Naive thymus-derived CD4-positive, alpha-beta T cell (primary cell): ENCODE measurements around the gene SCYL2. TPM values are rescaled to one million over a fixed set of nuclear protein-coding genes. Genes with fewer than 3 reads are reported as not detected.
"Not testable (repeated sequence)": the region's sequence is repeated elsewhere in the genome, so short reads cannot be mapped to it uniquely, and the experiment has no call there.

Source experiments
- ATAC-seq: fragments of 150-1000 bp; cut with Tn5 transposase; 2 replicates; pipeline ENCODE4 v1.10.0; 2021; ENCODE audit warnings: mild to moderate bottlenecking, moderate library complexity
- CTCF ChIA-PET: fragments of 350-600 bp; sonication (Branson Sonifier 250); formaldehyde crosslinking; loops from one replicate; lab custom pipeline; 2021; ENCODE audit warnings: antibody characterized with exemption; lab: Charles Lee
- POLR2A ChIA-PET: fragments of 350-600 bp; sonication (Branson Sonifier 250); formaldehyde crosslinking; loops from one replicate; lab custom pipeline; 2021; ENCODE audit warnings: antibody characterized with exemption, inconsistent platforms; lab: Charles Lee
- DNase-seq, 9 donors: peaks; one replicate each; pipeline versions ENCODE4 v3.0.0 to v3.0.0-alpha.2; 2020 to 2022; ENCODE audit warnings: mixed read lengths in 1 of 9
- H3K27ac ChIP-seq: one replicate; pipeline ENCODE4 v1.7.0; 2013; ENCODE audit warnings: mild to moderate bottlenecking, low read depth, low read length, moderate library complexity
- H3K27me3 ChIP-seq, 2 donors: one replicate each; pipeline ENCODE4 v1.7.0; 2013; ENCODE audit warnings: low read length in 2 of 2, mild to moderate bottlenecking in 2 of 2, moderate library complexity in 2 of 2; ENCODE audit not compliant: control insufficient read depth in 2 of 2, insufficient read depth in 2 of 2
- H3K36me3 ChIP-seq, 3 experiments: 1 replicate in 2 of 3; 2 replicates in 1 of 3; pipeline ENCODE4 v1.7.0; 2013; ENCODE audit warnings: low read length in 3 of 3, mild to moderate bottlenecking in 3 of 3, moderate library complexity in 1 of 3; ENCODE audit not compliant: insufficient read depth in 3 of 3, control insufficient read depth in 2 of 3
- H3K4me1 ChIP-seq, 2 donors: one replicate each; pipeline ENCODE4 v1.7.0; 2013; ENCODE audit warnings: low read length in 2 of 2, mild to moderate bottlenecking in 2 of 2, moderate library complexity in 1 of 2; ENCODE audit not compliant: control insufficient read depth in 2 of 2, insufficient read depth in 2 of 2
- H3K4me3 ChIP-seq: 2 replicates; pipeline ENCODE4 v1.7.0; 2013; ENCODE audit warnings: mild to moderate bottlenecking, low read length
- H3K9me3 ChIP-seq, 3 experiments: 1 replicate in 2 of 3; 2 replicates in 1 of 3; pipeline ENCODE4 v1.7.0; 2013; ENCODE audit warnings: low read length in 3 of 3; ENCODE audit not compliant: control insufficient read depth in 2 of 3
- H3K27ac Mint-ChIP-seq, 9 donors: one replicate each; pipeline ENCODE4 v1.8.0; 2020 to 2022; ENCODE audit warnings: mixed read lengths in 9 of 9, mild to moderate bottlenecking in 8 of 9, moderate library complexity in 5 of 9, inconsistent platforms in 2 of 9
- H3K27me3 Mint-ChIP-seq, 5 donors: one replicate each; pipeline ENCODE4 v1.8.0; 2021 to 2022; ENCODE audit warnings: mixed read lengths in 5 of 5, mild to moderate bottlenecking in 1 of 5
- H3K36me3 Mint-ChIP-seq, 5 donors: one replicate each; pipeline ENCODE4 v1.8.0; 2020 to 2022; ENCODE audit warnings: mixed read lengths in 5 of 5, mild to moderate bottlenecking in 3 of 5, inconsistent platforms in 1 of 5
- H3K4me1 Mint-ChIP-seq, 7 donors: one replicate each; pipeline ENCODE4 v1.8.0; 2020 to 2022; ENCODE audit warnings: mixed read lengths in 7 of 7, mild to moderate bottlenecking in 3 of 7, inconsistent platforms in 1 of 7
- H3K4me3 Mint-ChIP-seq, 10 donors: one replicate each; pipeline ENCODE4 v1.8.0; 2020 to 2022; ENCODE audit warnings: mild to moderate bottlenecking in 10 of 10, mixed read lengths in 10 of 10, moderate library complexity in 6 of 10, inconsistent platforms in 2 of 10
- H3K9me3 Mint-ChIP-seq, 11 donors: one replicate each; pipeline ENCODE4 v1.8.0; 2020 to 2022; ENCODE audit warnings: mixed read lengths in 11 of 11, mild to moderate bottlenecking in 4 of 11, inconsistent platforms in 1 of 11, moderate library complexity in 1 of 11
- intact Hi-C, 2 donors: fragments of 100-400 bp; cut with micrococcal nuclease; formaldehyde crosslinking; loops; one replicate each; pipeline ENCODE4 v1.15.1; 2023
- polyA plus RNA-seq, 2 donors: library from polyadenylated mRNA; unstranded; fragments of 300-500 nt; fragmentation: Illumina TruSeq; gene quantifications; one replicate each; pipeline ENCODE4 v1.2.3, GENCODE V29; 2021
- total RNA-seq, 6 experiments: library from RNA in 5 of 6; stranded (reverse) in 5 of 6; gene quantifications; 1 replicate in 5 of 6; 2 replicates in 1 of 6; pipeline ENCODE4 v1.2.3 and lab custom pipeline; 2021 to 2026

Gene SCYL2
- total and polyA plus RNA-seq, 7 experiments from 2014 or later: 18.9 to 49.4 (median 36.4) TPM

DNA sequence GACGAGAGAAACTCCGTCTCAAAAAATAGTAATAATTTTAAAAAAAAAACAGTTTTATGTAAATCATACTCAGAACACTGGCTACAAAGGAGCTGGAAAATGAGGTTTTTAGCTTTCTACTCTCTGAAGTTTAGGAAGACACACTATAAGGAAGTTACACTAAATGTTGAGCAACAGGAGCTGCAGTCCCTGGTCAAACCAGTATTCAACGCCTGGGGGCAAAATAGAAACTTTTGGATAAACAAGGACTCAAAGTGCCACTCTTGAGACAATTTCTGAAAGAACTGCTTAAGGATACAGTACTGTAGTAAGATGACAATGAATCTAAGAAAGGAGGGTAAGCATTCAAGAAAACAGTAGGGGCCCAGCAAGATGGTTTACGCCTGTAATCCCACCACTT lies 37.1 kb upstream of the SCYL2 start:
- H3K27ac ChIP-seq: no peak overlapping the region
- no peaks in the 10 kb centered on the region for H3K9me3 ChIP-seq
- intact Hi-C loops: loop anchor here in 1 of 2 donors (10.0 kb wide), 1 partner anchor 175 kb away; no protein-coding TSS in a partner anchor
- no peaks in the 10 kb centered on the region for H3K27me3 ChIP-seq
- DNase-seq: no peak
- Mint-ChIP-seq H3K4me1 (no peaks in the 10 kb centered on the region), H3K27ac (no peak overlapping the region), H3K4me3 (no peak overlapping the region), H3K36me3 (peaks cover 0 to 5% (median 4%) of the 10 kb centered on the region in 5 donors), H3K27me3 (no peaks in the 10 kb centered on the region), H3K9me3 (no peaks in the 10 kb centered on the region)
- no peaks in the 10 kb centered on the region for H3K4me1 ChIP-seq
- ATAC-seq: no peak
- no peak overlapping the region for H3K4me3 ChIP-seq
- ChIA-PET POLR2A (interaction anchor here (1.0 kb wide), 1 partner anchor 9 kb away, joined by 3 read pairs; no protein-coding TSS in a partner anchor), CTCF (no interaction called here)
- H3K36me3 ChIP-seq: peaks cover 0 to 8% (median 0%) of the 10 kb centered on the region in 3 experiments

DNA sequence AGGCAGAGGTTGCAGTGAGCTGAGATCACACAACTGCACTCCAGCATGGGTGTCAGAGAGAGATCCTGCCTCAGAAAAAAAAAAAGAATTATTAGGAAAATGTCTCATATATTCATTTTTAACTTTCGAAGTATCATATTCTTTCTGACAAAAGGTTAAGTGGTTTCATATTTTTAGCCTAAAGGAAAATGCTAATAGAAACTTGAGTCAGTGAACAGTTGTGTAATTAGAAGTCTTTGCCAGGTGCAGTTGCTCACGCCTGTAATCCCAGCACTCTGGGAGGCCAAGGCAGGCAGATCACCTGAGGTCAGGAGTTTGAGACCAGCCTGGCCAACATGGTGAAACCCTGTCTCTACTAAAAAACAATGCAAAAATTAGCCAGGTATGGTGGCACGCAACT lies 35.1 kb upstream of the SCYL2 start:
- H3K9me3 ChIP-seq, H3K36me3 Mint-ChIP-seq, POLR2A ChIA-PET, H3K4me3 ChIP-seq, H3K9me3 Mint-ChIP-seq, H3K27ac Mint-ChIP-seq, H3K27me3 Mint-ChIP-seq, H3K4me3 Mint-ChIP-seq, H3K36me3 ChIP-seq, H3K4me1 ChIP-seq, DNase-seq, H3K27ac ChIP-seq, H3K27me3 ChIP-seq, H3K4me1 Mint-ChIP-seq, ATAC-seq: not testable (repeated sequence)
- CTCF ChIA-PET: interaction anchor here (0.7 kb wide), 1 partner anchor 103 kb away, joined by 6 read pairs; no protein-coding TSS in a partner anchor
- intact Hi-C loops: loop anchor here in 1 of 2 donors (10.0 kb wide), 1 partner anchor 173 kb away; no protein-coding TSS in a partner anchor

DNA sequence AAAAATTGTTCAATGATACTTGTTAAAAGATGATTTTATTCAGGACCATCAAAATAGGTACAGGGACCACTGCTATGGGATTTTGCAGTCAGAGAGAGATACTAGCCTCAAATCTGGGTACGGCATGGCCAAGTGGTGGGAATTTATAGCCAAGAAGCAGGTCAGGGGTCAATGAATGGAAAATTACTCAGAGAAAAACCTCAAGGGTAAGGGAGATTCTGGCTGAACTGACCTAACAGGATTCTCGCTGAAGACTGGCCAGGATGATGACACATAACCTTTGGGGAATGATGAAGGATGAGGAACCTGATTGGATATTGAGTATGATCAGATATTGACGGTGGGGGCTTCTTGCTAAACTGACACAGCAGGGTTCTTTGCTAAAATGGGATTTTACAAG lies 32.8 kb upstream of the SCYL2 start:
- Histone ChIP-seq H3K36me3 (no peaks in the 10 kb centered on the region), H3K4me3 (no peak overlapping the region), H3K27me3 (no peaks in the 10 kb centered on the region), H3K9me3 (no peaks in the 10 kb centered on the region), H3K4me1 (no peaks in the 10 kb centered on the region), H3K27ac (no peak overlapping the region)
- no peaks in the 10 kb centered on the region for H3K36me3 Mint-ChIP-seq
- no peak overlapping the region for H3K27ac Mint-ChIP-seq
- no peak overlapping the region for H3K4me3 Mint-ChIP-seq
- ATAC-seq (no peak), DNase-seq (no peak)
- intact Hi-C loops: loop anchor here (1.0 to 10.0 kb wide), 6 partner anchors 170 to 507 kb away; no protein-coding TSS in a partner anchor
- POLR2A ChIA-PET: no interaction called here
- no peaks in the 10 kb centered on the region for H3K27me3 Mint-ChIP-seq
- CTCF ChIA-PET: interaction anchor here (1.0 to 1.7 kb wide), 4 partner anchors 80 to 438 kb away, joined by 3 to 5 read pairs (median 4); no protein-coding TSS in a partner anchor
- H3K9me3 Mint-ChIP-seq: no peaks in the 10 kb centered on the region
- no peaks in the 10 kb centered on the region for H3K4me1 Mint-ChIP-seq

DNA sequence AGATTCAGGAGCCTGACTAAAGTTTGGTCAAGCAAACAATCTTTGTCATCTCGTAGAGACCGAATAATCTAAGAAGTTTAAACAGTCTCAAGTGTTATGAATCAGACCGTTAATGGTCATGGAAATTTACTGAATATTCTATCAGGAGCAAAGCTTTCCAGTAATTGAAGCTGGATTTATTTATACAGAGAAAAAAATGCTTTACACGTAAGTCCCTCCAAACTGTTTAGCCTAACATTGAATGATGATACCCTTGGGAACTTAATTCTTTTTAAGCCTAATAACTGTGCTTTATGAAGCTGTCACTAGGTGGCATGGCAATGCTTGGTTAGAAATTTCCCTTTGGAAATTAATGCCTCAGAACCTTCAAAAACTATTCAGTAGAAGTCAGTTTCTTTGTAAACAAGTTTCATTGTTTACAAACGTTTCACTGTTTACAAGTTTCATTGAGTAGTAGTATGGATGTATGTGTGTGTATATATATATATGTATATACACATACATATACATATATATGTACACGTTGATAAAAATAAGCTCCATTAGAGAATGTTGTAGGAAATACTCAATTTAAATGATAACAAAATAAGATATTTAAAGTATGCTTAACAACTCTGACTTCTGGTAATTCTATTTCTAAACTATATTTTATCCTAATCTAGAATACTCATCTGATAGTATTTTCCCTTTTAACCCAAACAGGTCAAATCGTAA lies 32.2 kb upstream of the SCYL2 start:
- Histone ChIP-seq H3K27ac (no peak overlapping the region), H3K27me3 (no peaks in the 10 kb centered on the region), H3K4me3 (no peak overlapping the region), H3K9me3 (no peaks in the 10 kb centered on the region), H3K4me1 (no peaks in the 10 kb centered on the region), H3K36me3 (no peaks in the 10 kb centered on the region)
- H3K27ac Mint-ChIP-seq: no peak overlapping the region
- intact Hi-C loops: loop anchor here (1.0 to 10.0 kb wide), 7 partner anchors 170 to 507 kb away; no protein-coding TSS in a partner anchor
- no peak overlapping the region for H3K4me3 Mint-ChIP-seq
- no peaks in the 10 kb centered on the region for H3K27me3 Mint-ChIP-seq
- ChIA-PET POLR2A (no interaction called here), CTCF (interaction anchor here (0.5 to 1.7 kb wide), 6 partner anchors 20 to 1040 kb away, joined by 3 to 5 read pairs (median 4); no protein-coding TSS in a partner anchor)
- no peaks in the 10 kb centered on the region for H3K4me1 Mint-ChIP-seq
- no peaks in the 10 kb centered on the region for H3K36me3 Mint-ChIP-seq
- ATAC-seq (peak; percentile 31), DNase-seq (peak in 5 of 9 donors; percentile 7 to 19 (median 14))
- H3K9me3 Mint-ChIP-seq: no peaks in the 10 kb centered on the region

DNA sequence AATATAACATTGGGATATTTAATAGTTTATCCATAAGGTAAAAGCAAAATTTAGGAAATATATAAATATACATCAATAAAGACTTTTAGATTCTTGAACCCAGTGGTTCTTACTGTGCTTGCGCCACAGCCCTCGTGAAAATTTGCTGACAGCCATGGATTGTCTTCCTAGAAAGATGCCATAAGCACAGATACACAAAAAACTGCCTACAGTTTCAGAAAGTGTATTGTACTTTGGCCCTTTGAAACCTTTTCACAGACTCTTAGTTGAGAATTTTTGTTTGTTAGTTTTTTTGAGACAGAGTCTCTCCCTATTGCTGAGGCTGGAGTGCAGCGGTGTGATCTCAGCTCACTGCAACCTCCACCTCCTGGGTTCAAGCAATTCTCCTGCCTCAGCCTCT lies 28.2 kb upstream of the SCYL2 start:
- Mint-ChIP-seq H3K4me1 (no peaks in the 10 kb centered on the region), H3K27me3 (no peaks in the 10 kb centered on the region), H3K27ac (no peak overlapping the region), H3K4me3 (no peak overlapping the region), H3K9me3 (no peaks in the 10 kb centered on the region), H3K36me3 (no peaks in the 10 kb centered on the region)
- intact Hi-C loops: loop anchor here (5.0 to 10.0 kb wide), 2 partner anchors 166 to 494 kb away; no protein-coding TSS in a partner anchor
- ATAC-seq (no peak), DNase-seq (no peak)
- Histone ChIP-seq H3K27ac (no peak overlapping the region), H3K4me1 (no peaks in the 10 kb centered on the region), H3K9me3 (no peaks in the 10 kb centered on the region), H3K27me3 (no peaks in the 10 kb centered on the region), H3K36me3 (no peaks in the 10 kb centered on the region), H3K4me3 (no peak overlapping the region)
- ChIA-PET CTCF (no interaction called here), POLR2A (no interaction called here)

DNA sequence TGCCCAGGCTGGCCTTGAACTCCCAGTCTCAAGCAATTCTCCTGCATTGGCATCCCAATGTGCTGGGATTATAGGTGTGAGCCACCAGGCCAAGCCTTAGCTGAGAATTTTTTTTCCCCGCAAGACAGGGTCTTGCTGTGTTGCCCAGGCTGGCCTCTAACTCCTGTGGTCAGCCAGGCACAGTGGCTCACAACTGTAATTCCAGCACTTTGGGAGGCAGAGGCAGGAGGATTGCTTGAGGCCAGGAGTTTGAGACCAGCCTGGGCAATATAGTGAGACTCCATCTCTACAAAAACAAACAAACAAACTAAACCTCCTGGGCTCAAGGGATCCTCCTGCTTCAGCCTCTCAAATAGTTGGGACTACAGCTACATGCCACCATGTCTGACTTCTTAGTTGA lies 27.4 kb upstream of the SCYL2 start:
- CTCF ChIA-PET: no interaction called here
- Histone ChIP-seq H3K36me3 (no peaks in the 10 kb centered on the region), H3K27ac (no peak overlapping the region), H3K27me3 (no peaks in the 10 kb centered on the region), H3K9me3 (no peaks in the 10 kb centered on the region), H3K4me1 (no peaks in the 10 kb centered on the region), H3K4me3 (no peak overlapping the region)
- ATAC-seq: no peak
- no peaks in the 10 kb centered on the region for H3K4me1 Mint-ChIP-seq
- H3K4me3 Mint-ChIP-seq: no peak overlapping the region
- POLR2A ChIA-PET: no interaction called here
- intact Hi-C loops: loop anchor here (5.0 to 10.0 kb wide), 2 partner anchors 165 to 493 kb away; no protein-coding TSS in a partner anchor
- no peaks in the 10 kb centered on the region for H3K27me3 Mint-ChIP-seq
- no peaks in the 10 kb centered on the region for H3K9me3 Mint-ChIP-seq
- H3K36me3 Mint-ChIP-seq: no peaks in the 10 kb centered on the region
- DNase-seq: no peak
- no peak overlapping the region for H3K27ac Mint-ChIP-seq
